Measurements from ENCODE around the gene ADK. TPM values are rescaled to one million over a fixed set of nuclear protein-coding genes. Genes with fewer than 3 reads are reported as not detected.

ADK gene
- total RNA-seq, 1 experiment from 2014 or later: 66.6 TPM

DNA sequence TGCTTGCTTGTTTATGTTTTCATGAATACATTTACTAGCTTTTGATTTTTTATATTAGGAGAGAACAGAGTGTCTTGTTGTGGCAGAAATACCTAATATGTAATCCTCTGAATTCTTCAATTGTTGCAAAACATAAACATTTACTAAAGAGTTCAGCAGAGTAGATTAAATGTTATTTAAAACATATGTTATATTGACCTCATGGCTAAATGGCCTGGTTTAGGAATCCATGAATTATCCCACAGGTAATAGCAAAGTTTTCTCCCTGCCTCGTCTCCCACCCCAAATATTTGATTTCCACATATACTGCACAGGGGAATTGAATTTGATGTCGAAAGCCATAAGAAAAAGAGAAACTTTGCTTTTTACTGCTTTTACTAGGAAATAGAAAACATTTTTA, 111.8 kb downstream of the ADK start:
- BruUV-seq (replicated peaks): no TSS peak
- H3K9me3 Mint-ChIP-seq (ENCODE audit: low read depth, unreplicated experiment): no peaks in the 10 kb centered on the region
- TF ChIP-seq, protein P1, sequence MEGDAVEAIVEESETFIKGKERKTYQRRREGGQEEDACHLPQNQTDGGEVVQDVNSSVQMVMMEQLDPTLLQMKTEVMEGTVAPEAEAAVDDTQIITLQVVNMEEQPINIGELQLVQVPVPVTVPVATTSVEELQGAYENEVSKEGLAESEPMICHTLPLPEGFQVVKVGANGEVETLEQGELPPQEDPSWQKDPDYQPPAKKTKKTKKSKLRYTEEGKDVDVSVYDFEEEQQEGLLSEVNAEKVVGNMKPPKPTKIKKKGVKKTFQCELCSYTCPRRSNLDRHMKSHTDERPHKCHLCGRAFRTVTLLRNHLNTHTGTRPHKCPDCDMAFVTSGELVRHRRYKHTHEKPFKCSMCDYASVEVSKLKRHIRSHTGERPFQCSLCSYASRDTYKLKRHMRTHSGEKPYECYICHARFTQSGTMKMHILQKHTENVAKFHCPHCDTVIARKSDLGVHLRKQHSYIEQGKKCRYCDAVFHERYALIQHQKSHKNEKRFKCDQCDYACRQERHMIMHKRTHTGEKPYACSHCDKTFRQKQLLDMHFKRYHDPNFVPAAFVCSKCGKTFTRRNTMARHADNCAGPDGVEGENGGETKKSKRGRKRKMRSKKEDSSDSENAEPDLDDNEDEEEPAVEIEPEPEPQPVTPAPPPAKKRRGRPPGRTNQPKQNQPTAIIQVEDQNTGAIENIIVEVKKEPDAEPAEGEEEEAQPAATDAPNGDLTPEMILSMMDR (IDR thresholded peaks at IDR 0.05; ENCODE audit: unreplicated experiment): no peak
- no peak for DNase-seq
- intact Hi-C loops (cut with micrococcal nuclease; ENCODE audit: unreplicated experiment): loop anchor here (10.0 kb wide), 1 partner anchor 972 kb away; the partner anchor contains the start of gene COMTD1
- CTCF ChIA-PET: interaction anchor here (0.5 kb wide), 1 partner anchor 82 kb away, joined by 5 read pairs; no protein-coding TSS in a partner anchor
- H3K27ac Mint-ChIP-seq (ENCODE audit: unreplicated experiment): no peak overlapping the region
- no peak overlapping the region for H3K4me3 Mint-ChIP-seq (ENCODE audit: low read depth, unreplicated experiment)
- no peaks in the 10 kb centered on the region for H3K27me3 Mint-ChIP-seq (ENCODE audit: unreplicated experiment)
- no peaks in the 10 kb centered on the region for H3K36me3 Mint-ChIP-seq (ENCODE audit: insufficient read depth, unreplicated experiment)
- H3K4me1 Mint-ChIP-seq (ENCODE audit: low read depth, unreplicated experiment): peaks cover 6% of the 10 kb centered on the region

DNA sequence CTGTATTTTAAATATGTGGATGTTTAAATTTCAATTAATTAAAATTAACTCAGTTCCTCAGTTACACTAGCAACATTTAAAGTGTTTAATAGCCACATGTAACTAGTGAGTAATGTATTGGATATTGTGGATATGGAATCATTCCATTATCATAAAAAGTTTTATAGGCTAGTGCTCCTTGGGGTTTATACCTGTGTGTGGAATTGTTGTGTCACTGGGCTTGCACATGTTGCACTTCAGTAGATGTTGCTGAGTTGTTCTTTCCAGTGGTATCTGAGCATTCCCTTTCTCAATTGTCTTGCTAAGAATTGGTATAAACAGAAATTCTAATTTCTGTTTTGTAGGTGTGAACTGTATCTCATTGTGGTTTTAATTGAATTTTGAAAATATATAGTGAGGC, 113.0 kb downstream of the ADK start:
- CTCF ChIA-PET: no interaction called here
- TF ChIP-seq, protein P1 (IDR thresholded peaks at IDR 0.05; ENCODE audit: unreplicated experiment): no peak
- Mint-ChIP-seq H3K36me3 (ENCODE audit: insufficient read depth, unreplicated experiment) (no peaks in the 10 kb centered on the region), H3K4me1 (ENCODE audit: low read depth, unreplicated experiment) (peaks cover 6% of the 10 kb centered on the region), H3K27ac (ENCODE audit: unreplicated experiment) (no peak overlapping the region), H3K9me3 (ENCODE audit: low read depth, unreplicated experiment) (no peaks in the 10 kb centered on the region), H3K4me3 (ENCODE audit: low read depth, unreplicated experiment) (no peak overlapping the region), H3K27me3 (ENCODE audit: unreplicated experiment) (no peaks in the 10 kb centered on the region)
- BruUV-seq (replicated peaks): no TSS peak
- no peak for DNase-seq
- intact Hi-C loops (cut with micrococcal nuclease; ENCODE audit: unreplicated experiment): loop anchor here (10.0 kb wide), 1 partner anchor 971 kb away; the partner anchor contains the start of gene COMTD1

DNA sequence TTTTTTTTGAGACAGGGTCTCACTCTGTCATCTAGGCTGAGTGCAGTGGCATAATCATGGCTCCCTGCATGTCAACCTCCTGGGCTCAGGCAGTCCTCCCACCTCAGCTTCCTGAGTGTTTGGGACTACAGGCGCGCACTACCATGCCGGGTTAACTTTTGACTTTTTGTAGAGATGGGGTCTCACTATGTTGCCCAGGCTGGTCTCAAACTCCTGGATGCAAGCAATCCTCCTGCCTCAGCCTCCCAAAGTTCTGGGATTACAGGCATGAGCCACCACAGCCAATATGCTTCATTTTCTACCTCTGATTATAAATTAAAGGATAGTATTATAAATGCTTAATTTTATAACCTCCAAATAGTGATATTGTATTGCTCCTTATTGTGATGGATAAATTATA, 121.3 kb downstream of the ADK start:
- no peak overlapping the region for H3K27ac Mint-ChIP-seq (ENCODE audit: unreplicated experiment)
- no peaks in the 10 kb centered on the region for H3K27me3 Mint-ChIP-seq (ENCODE audit: unreplicated experiment)
- TF ChIP-seq, protein P1 (IDR thresholded peaks at IDR 0.05; ENCODE audit: unreplicated experiment): no peak
- no peak for DNase-seq
- no TSS peak for BruUV-seq (replicated peaks)
- H3K4me1 Mint-ChIP-seq (ENCODE audit: low read depth, unreplicated experiment): no peaks in the 10 kb centered on the region
- intact Hi-C loops (cut with micrococcal nuclease; ENCODE audit: unreplicated experiment): no loop called here
- H3K4me3 Mint-ChIP-seq (ENCODE audit: low read depth, unreplicated experiment): no peak overlapping the region
- CTCF ChIA-PET: no interaction called here
- no peaks in the 10 kb centered on the region for H3K36me3 Mint-ChIP-seq (ENCODE audit: insufficient read depth, unreplicated experiment)
- no peaks in the 10 kb centered on the region for H3K9me3 Mint-ChIP-seq (ENCODE audit: low read depth, unreplicated experiment)

DNA sequence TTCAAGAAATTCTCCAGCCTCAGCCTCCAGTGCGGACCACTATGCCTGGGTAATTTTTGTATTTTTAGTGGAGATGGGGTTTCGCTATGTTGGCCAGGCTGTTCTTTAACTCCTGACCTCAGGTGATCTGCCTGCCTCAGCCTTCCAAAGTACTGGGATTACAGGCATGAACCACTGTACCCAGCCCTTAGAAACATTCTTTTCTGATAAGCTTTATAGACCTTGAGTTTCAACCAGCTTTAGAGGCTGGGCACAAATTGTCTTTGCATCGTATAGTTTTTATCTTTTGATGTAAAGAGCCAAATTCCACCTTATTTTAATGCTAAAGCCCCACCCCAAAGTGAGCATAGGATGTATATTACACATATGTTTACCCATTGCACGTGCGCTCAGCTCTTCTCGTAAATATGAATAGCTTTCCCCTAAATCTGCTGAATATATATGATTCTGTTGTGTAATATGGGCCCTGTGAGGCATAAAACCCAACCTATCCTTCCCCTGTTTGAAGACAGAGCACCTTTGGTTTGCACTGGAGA, 124.8 kb downstream of the ADK start:
- no peaks in the 10 kb centered on the region for H3K36me3 Mint-ChIP-seq (ENCODE audit: insufficient read depth, unreplicated experiment)
- intact Hi-C loops (cut with micrococcal nuclease; ENCODE audit: unreplicated experiment): no loop called here
- no peaks in the 10 kb centered on the region for H3K4me1 Mint-ChIP-seq (ENCODE audit: low read depth, unreplicated experiment)
- TF ChIP-seq, protein P1 (IDR thresholded peaks at IDR 0.05; ENCODE audit: unreplicated experiment): no peak
- CTCF ChIA-PET: no interaction called here
- BruUV-seq (replicated peaks): no TSS peak
- no peak for DNase-seq
- H3K27ac Mint-ChIP-seq (ENCODE audit: unreplicated experiment): no peak overlapping the region
- no peak overlapping the region for H3K4me3 Mint-ChIP-seq (ENCODE audit: low read depth, unreplicated experiment)
- H3K27me3 Mint-ChIP-seq (ENCODE audit: unreplicated experiment): no peaks in the 10 kb centered on the region
- H3K9me3 Mint-ChIP-seq (ENCODE audit: low read depth, unreplicated experiment): no peaks in the 10 kb centered on the region
